ENCODE data around the gene LSAMP. TPM values are rescaled to one million over a fixed set of nuclear protein-coding genes. Genes with fewer than 3 reads are reported as not detected.

The LSAMP gene
- total and polyA plus RNA-seq, 2 experiments from 2014 or later: 2.0 to 2.9 TPM

DNA sequence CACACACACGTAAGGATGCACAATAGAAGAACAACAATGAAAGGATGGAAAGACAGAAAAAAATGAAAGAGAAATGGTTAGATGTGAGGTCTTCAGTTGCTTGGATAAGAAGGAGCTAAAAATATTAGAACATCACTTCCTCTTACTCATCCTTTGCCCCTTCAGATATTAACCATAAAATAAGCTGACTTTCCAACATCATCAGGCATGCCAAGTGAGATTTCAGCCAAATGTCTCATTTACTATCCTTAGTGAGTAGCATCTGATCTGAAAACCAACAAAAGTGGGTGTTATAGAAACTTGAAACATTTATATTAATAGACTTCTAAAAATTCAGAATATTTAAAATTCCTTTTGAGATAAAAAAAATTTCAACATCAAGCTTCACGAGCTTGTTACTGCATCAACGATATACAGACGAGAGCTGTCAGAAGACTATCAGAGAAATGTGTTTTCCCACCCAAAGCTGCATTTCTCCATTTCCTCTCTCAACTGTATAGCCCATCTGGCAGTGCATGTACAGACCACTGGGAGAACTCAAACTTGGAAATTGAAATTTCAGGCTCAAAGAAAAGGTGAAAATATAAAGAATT lies 25.4 kb upstream of the LSAMP start:
- no peaks in the 10 kb centered on the region for H4K20me1 ChIP-seq (replicated peaks; ENCODE audit: insufficient read depth)
- Mint-ChIP-seq H3K27ac (no peak overlapping the region), H3K27me3 (ENCODE audit: insufficient read depth, low read depth, poor library complexity) (no peaks in the 10 kb centered on the region), H3K4me1 (no peaks in the 10 kb centered on the region; the same call in 2 of the 3 replicates), H3K4me3 (no peak overlapping the region), H3K36me3 (ENCODE audit: low read depth) (no peaks in the 10 kb centered on the region), H3K9me3 (no peaks in the 10 kb centered on the region)
- H3K27ac ChIP-seq (ENCODE audit: low read depth): no peak overlapping the region
- H3K9me2 ChIP-seq (ENCODE audit: insufficient read depth): no peaks in the 10 kb centered on the region
- no peaks in the 10 kb centered on the region for H3K36me3 ChIP-seq (ENCODE audit: insufficient read depth)
- H3F3A ChIP-seq (replicated peaks; ENCODE audit: low read depth): no peaks in the 10 kb centered on the region
- no peak for TF ChIP-seq EZH2 (IDR thresholded peaks at IDR 0.05; ENCODE audit: low read depth, unreplicated experiment)
- TF ChIP-seq ZNF331 (CRISPR knock-in tag; IDR thresholded peaks at IDR 0.05; ENCODE audit: low read depth): no peak
- TF ChIP-seq ZNF114 (CRISPR knock-in tag; IDR thresholded peaks at IDR 0.05): no peak
- TF ChIP-seq JUNB (IDR thresholded peaks at IDR 0.05; ENCODE audit: unreplicated experiment): no peak
- no peak for TF ChIP-seq NANOG (IDR thresholded peaks at IDR 0.05; ENCODE audit: borderline replicate concordance)
- TF ChIP-seq, protein P1, sequence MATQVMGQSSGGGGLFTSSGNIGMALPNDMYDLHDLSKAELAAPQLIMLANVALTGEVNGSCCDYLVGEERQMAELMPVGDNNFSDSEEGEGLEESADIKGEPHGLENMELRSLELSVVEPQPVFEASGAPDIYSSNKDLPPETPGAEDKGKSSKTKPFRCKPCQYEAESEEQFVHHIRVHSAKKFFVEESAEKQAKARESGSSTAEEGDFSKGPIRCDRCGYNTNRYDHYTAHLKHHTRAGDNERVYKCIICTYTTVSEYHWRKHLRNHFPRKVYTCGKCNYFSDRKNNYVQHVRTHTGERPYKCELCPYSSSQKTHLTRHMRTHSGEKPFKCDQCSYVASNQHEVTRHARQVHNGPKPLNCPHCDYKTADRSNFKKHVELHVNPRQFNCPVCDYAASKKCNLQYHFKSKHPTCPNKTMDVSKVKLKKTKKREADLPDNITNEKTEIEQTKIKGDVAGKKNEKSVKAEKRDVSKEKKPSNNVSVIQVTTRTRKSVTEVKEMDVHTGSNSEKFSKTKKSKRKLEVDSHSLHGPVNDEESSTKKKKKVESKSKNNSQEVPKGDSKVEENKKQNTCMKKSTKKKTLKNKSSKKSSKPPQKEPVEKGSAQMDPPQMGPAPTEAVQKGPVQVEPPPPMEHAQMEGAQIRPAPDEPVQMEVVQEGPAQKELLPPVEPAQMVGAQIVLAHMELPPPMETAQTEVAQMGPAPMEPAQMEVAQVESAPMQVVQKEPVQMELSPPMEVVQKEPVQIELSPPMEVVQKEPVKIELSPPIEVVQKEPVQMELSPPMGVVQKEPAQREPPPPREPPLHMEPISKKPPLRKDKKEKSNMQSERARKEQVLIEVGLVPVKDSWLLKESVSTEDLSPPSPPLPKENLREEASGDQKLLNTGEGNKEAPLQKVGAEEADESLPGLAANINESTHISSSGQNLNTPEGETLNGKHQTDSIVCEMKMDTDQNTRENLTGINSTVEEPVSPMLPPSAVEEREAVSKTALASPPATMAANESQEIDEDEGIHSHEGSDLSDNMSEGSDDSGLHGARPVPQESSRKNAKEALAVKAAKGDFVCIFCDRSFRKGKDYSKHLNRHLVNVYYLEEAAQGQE (IDR thresholded peaks at IDR 0.05; ENCODE audit: unreplicated experiment): no peak
- no peak for TF ChIP-seq CREB1 (CRISPR knock-in tag; IDR thresholded peaks at IDR 0.05; ENCODE audit: low read depth)
- TF ChIP-seq, protein P2, sequence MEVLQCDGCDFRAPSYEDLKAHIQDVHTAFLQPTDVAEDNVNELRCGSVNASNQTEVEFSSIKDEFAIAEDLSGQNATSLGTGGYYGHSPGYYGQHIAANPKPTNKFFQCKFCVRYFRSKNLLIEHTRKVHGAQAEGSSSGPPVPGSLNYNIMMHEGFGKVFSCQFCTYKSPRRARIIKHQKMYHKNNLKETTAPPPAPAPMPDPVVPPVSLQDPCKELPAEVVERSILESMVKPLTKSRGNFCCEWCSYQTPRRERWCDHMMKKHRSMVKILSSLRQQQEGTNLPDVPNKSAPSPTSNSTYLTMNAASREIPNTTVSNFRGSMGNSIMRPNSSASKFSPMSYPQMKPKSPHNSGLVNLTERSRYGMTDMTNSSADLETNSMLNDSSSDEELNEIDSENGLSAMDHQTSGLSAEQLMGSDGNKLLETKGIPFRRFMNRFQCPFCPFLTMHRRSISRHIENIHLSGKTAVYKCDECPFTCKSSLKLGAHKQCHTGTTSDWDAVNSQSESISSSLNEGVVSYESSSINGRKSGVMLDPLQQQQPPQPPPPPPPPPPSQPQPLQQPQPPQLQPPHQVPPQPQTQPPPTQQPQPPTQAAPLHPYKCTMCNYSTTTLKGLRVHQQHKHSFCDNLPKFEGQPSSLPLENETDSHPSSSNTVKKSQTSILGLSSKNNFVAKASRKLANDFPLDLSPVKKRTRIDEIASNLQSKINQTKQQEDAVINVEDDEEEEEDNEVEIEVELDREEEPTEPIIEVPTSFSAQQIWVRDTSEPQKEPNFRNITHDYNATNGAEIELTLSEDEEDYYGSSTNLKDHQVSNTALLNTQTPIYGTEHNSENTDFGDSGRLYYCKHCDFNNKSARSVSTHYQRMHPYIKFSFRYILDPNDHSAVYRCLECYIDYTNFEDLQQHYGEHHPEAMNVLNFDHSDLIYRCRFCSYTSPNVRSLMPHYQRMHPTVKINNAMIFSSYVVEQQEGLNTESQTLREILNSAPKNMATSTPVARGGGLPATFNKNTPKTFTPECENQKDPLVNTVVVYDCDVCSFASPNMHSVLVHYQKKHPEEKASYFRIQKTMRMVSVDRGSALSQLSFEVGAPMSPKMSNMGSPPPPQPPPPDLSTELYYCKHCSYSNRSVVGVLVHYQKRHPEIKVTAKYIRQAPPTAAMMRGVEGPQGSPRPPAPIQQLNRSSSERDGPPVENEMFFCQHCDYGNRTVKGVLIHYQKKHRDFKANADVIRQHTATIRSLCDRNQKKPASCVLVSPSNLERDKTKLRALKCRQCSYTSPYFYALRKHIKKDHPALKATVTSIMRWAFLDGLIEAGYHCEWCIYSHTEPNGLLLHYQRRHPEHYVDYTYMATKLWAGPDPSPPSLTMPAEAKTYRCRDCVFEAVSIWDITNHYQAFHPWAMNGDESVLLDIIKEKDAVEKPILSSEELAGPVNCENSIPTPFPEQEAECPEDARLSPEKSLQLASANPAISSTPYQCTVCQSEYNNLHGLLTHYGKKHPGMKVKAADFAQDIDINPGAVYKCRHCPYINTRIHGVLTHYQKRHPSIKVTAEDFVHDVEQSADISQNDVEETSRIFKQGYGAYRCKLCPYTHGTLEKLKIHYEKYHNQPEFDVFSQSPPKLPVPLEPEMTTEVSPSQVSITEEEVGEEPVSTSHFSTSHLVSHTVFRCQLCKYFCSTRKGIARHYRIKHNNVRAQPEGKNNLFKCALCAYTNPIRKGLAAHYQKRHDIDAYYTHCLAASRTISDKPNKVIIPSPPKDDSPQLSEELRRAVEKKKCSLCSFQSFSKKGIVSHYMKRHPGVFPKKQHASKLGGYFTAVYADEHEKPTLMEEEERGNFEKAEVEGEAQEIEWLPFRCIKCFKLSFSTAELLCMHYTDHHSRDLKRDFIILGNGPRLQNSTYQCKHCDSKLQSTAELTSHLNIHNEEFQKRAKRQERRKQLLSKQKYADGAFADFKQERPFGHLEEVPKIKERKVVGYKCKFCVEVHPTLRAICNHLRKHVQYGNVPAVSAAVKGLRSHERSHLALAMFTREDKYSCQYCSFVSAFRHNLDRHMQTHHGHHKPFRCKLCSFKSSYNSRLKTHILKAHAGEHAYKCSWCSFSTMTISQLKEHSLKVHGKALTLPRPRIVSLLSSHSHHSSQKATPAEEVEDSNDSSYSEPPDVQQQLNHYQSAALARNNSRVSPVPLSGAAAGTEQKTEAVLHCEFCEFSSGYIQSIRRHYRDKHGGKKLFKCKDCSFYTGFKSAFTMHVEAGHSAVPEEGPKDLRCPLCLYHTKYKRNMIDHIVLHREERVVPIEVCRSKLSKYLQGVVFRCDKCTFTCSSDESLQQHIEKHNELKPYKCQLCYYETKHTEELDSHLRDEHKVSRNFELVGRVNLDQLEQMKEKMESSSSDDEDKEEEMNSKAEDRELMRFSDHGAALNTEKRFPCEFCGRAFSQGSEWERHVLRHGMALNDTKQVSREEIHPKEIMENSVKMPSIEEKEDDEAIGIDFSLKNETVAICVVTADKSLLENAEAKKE (CRISPR knock-in tag; IDR thresholded peaks at IDR 0.05): no peak
- TF ChIP-seq POLR2AphosphoS5 (IDR thresholded peaks at IDR 0.05; ENCODE audit: low read depth): no peak
- TF ChIP-seq, protein P3, sequence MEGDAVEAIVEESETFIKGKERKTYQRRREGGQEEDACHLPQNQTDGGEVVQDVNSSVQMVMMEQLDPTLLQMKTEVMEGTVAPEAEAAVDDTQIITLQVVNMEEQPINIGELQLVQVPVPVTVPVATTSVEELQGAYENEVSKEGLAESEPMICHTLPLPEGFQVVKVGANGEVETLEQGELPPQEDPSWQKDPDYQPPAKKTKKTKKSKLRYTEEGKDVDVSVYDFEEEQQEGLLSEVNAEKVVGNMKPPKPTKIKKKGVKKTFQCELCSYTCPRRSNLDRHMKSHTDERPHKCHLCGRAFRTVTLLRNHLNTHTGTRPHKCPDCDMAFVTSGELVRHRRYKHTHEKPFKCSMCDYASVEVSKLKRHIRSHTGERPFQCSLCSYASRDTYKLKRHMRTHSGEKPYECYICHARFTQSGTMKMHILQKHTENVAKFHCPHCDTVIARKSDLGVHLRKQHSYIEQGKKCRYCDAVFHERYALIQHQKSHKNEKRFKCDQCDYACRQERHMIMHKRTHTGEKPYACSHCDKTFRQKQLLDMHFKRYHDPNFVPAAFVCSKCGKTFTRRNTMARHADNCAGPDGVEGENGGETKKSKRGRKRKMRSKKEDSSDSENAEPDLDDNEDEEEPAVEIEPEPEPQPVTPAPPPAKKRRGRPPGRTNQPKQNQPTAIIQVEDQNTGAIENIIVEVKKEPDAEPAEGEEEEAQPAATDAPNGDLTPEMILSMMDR (conservative IDR thresholded peaks at IDR 0.05; ENCODE audit: low read depth in 2 of 2): no peak
- ATAC-seq (no peak), DNase-seq (ENCODE audit: low spot score) (no peak)
- no peak overlapping the region for H2AFZ ChIP-seq
- H3K79me2 ChIP-seq (replicated peaks; ENCODE audit: insufficient read depth): no peaks in the 10 kb centered on the region
- no peak overlapping the region for H3K4me2 ChIP-seq
- no peak overlapping the region for H3K4me3 ChIP-seq
- H3K27me3 ChIP-seq (ENCODE audit: insufficient read depth): no peaks in the 10 kb centered on the region
- no peaks in the 10 kb centered on the region for H3K4me1 ChIP-seq (ENCODE audit: insufficient read depth)
